Measurements from ENCODE around the gene TBK1. TPM values are rescaled to one million over a fixed set of nuclear protein-coding genes. Genes with fewer than 3 reads are reported as not detected.

TBK1 gene
- total and polyA plus RNA-seq, 2 of the 13 experiments (the other 11 are each of a cell fraction or from before 2014, with no cell fraction given), result 10.3 to 25.2 TPM

GRCh38 chr12:64404470-64405256 lies 47.3 kb upstream of the TBK1 start (continued):
- TF ChIP-seq CREB3 (CRISPR knock-in tag; IDR thresholded peaks at IDR 0.05) (no peak), LBX2 (CRISPR knock-in tag; IDR thresholded peaks at IDR 0.05; ENCODE audit: borderline replicate concordance) (peak; percentile 61; the same call in 1 of the 2 replicates), ZNF556 (CRISPR knock-in tag; IDR thresholded peaks at IDR 0.05; ENCODE audit: borderline replicate concordance) (peak; percentile 36; the same call in 1 of the 2 replicates), SRY (CRISPR knock-in tag; IDR thresholded peaks at IDR 0.05) (peak; percentile 27; the same call in 1 of the 2 replicates), MATR3 (CRISPR knock-in tag; IDR thresholded peaks at IDR 0.05) (no peak), KIAA2018 (CRISPR knock-in tag; IDR thresholded peaks at IDR 0.05; ENCODE audit: borderline replicate concordance) (0 out of 2 replicates have a peak, but pooled peaks have one; percentile 27), CERS6 (CRISPR knock-in tag; IDR thresholded peaks at IDR 0.05) (peak; percentile 72; the same call in 1 of the 2 replicates), ATF2 (CRISPR knock-in tag; IDR thresholded peaks at IDR 0.05) (peak; percentile 44; the same call in 1 of the 2 replicates), ZUFSP (CRISPR knock-in tag; IDR thresholded peaks at IDR 0.05; ENCODE audit: borderline replicate concordance) (no peak)
